ENCODE measurements around the gene S100A1. TPM values are rescaled to one million over a fixed set of nuclear protein-coding genes. Genes with fewer than 3 reads are reported as not detected.
"Not testable (repeated sequence)": the region's sequence is repeated elsewhere in the genome, so short reads cannot be mapped to it uniquely, and the experiment has no call there.

The S100A1 gene
- total RNA-seq, 1 experiment from 2014 or later = 0.46 TPM

DNA sequence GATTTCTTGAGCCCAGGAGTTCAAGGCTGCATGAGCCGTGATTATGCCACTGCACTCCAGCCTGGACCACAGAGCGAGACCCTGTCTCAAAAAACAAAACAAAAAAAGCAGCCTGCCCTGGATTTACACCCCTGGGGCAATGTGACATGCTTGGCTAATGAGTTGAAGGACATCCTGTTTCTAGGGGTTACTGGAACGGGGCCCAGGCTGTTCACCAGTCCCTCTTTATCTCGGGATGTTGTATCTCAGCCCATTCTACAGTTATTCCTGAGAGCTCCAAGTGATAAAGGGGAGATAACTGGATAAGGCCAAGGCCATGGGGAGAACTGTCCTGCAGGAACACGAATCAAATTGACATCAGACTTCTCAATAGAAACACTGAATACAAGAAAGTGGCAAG, 40.9 kb upstream of the S100A1 start:
- H2AFZ ChIP-seq = no peak overlapping the region
- BruUV-seq (replicated peaks) = no TSS peak

DNA sequence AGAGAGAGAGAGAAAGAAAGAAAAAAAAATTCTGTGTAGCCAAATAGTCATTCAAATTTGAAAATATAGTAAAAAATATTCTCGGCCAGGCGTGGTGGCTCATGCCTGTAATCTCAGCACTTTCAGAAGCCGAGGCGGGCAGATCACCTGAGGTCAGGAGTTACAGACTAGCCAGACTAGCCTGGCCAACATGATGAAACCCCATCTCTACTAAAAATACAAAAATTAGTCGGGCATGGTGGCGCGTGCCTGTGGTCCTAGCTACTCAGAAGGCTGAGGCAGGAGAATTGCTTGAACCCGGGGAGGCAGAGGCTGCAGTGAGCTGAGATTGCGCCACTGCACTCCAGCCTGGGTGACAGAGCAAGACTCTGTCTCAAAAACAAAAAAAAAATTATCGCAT, 40.2 kb upstream of the S100A1 start:
- DNase-seq; H3K9me2 ChIP-seq (ENCODE audit: insufficient read depth); H3K4me3 ChIP-seq; H3K27ac ChIP-seq; H3K4me2 ChIP-seq; H3K79me2 ChIP-seq (ENCODE audit: low read depth); CTCF ChIA-PET; H2AFZ ChIP-seq; H3K27me3 ChIP-seq (ENCODE audit: insufficient read depth, low read depth); BruUV-seq (replicated peaks); intact Hi-C loops (cut with micrococcal nuclease; ENCODE audit: unreplicated experiment); H3K9me3 ChIP-seq (ENCODE audit: insufficient read depth, low read depth); H3F3A ChIP-seq (ENCODE audit: insufficient read depth, low read depth); H4K20me1 ChIP-seq (ENCODE audit: insufficient read depth); H3K36me3 ChIP-seq (ENCODE audit: low read depth): not testable (repeated sequence)
- POLR2A ChIA-PET (ENCODE audit: unreplicated experiment) = interaction anchor here (0.6 to 0.7 kb wide), 3 partner anchors 36 to 146 kb away, joined by 3 to 12 read pairs (median 3); no protein-coding TSS in a partner anchor
- H3K4me1 ChIP-seq (replicated peaks; ENCODE audit: insufficient read depth) = peaks cover 17% of the 10 kb centered on the region

More for the DNA sequence above, 40.9 kb upstream of the S100A1 start:
- Histone ChIP-seq H3K9me3 (ENCODE audit: insufficient read depth, low read depth) (no peaks in the 10 kb centered on the region), H3K36me3 (ENCODE audit: low read depth) (no peaks in the 10 kb centered on the region), H3K27me3 (ENCODE audit: insufficient read depth, low read depth) (no peaks in the 10 kb centered on the region), H3K9me2 (ENCODE audit: insufficient read depth) (no peaks in the 10 kb centered on the region), H4K20me1 (ENCODE audit: insufficient read depth) (no peaks in the 10 kb centered on the region), H3K79me2 (ENCODE audit: low read depth) (no peaks in the 10 kb centered on the region), H3K4me3 (no peak overlapping the region), H3K4me1 (replicated peaks; ENCODE audit: insufficient read depth) (peaks cover 17% of the 10 kb centered on the region), H3K27ac (no peak overlapping the region), H3K4me2 (no peak overlapping the region), H3F3A (ENCODE audit: insufficient read depth, low read depth) (no peaks in the 10 kb centered on the region; the same call in 1 of the 2 replicates)
- intact Hi-C loops (cut with micrococcal nuclease; ENCODE audit: unreplicated experiment) = no loop called here
- TF ChIP-seq, protein P1, sequence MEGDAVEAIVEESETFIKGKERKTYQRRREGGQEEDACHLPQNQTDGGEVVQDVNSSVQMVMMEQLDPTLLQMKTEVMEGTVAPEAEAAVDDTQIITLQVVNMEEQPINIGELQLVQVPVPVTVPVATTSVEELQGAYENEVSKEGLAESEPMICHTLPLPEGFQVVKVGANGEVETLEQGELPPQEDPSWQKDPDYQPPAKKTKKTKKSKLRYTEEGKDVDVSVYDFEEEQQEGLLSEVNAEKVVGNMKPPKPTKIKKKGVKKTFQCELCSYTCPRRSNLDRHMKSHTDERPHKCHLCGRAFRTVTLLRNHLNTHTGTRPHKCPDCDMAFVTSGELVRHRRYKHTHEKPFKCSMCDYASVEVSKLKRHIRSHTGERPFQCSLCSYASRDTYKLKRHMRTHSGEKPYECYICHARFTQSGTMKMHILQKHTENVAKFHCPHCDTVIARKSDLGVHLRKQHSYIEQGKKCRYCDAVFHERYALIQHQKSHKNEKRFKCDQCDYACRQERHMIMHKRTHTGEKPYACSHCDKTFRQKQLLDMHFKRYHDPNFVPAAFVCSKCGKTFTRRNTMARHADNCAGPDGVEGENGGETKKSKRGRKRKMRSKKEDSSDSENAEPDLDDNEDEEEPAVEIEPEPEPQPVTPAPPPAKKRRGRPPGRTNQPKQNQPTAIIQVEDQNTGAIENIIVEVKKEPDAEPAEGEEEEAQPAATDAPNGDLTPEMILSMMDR (conservative IDR thresholded peaks at IDR 0.05) = no peak
- TF ChIP-seq EZH2 (IDR thresholded peaks at IDR 0.05; ENCODE audit: low read depth) = no peak
- no peak for DNase-seq
- ChIA-PET CTCF (no interaction called here), POLR2A (ENCODE audit: unreplicated experiment) (interaction anchor here (0.7 kb wide), 1 partner anchor 146 kb away, joined by 3 read pairs; no protein-coding TSS in a partner anchor)

DNA sequence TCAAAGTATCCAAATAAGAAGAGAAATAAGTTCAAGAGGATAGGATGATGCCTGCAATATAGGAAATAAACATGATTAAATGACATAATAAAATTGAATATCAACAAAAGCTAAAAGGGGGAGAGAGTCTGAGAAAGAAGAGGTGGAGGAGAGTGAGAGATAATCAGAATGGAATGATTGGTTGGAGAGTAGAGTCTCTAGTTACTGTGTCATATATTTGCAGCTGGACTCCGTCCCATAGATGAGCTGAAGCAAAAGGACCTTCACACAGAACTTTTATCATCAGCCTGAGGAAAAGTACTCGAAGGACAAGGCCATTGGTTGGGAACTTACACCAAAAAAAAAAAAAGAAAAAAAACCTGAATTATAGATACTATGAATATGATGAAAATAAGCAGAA, 39.8 kb upstream of the S100A1 start:
- no peak overlapping the region for H3K27ac ChIP-seq
- H3F3A ChIP-seq (ENCODE audit: insufficient read depth, low read depth) = peaks cover 8% of the 10 kb centered on the region; the same call in 1 of the 2 replicates
- no peak overlapping the region for H3K4me3 ChIP-seq
- H2AFZ ChIP-seq = no peak overlapping the region
- ChIA-PET CTCF (no interaction called here), POLR2A (ENCODE audit: unreplicated experiment) (interaction anchor here (0.6 to 0.7 kb wide), 2 partner anchors 35 to 56 kb away, joined by 3 to 12 read pairs; no protein-coding TSS in a partner anchor)
- no peaks in the 10 kb centered on the region for H3K9me3 ChIP-seq (ENCODE audit: insufficient read depth, low read depth)
- BruUV-seq (replicated peaks) = no TSS peak
- peaks cover 17% of the 10 kb centered on the region for H3K4me1 ChIP-seq (replicated peaks; ENCODE audit: insufficient read depth)
- no peaks in the 10 kb centered on the region for H3K36me3 ChIP-seq (ENCODE audit: low read depth)
- H3K79me2 ChIP-seq (ENCODE audit: low read depth) = no peaks in the 10 kb centered on the region
- H3K9me2 ChIP-seq (ENCODE audit: insufficient read depth) = no peaks in the 10 kb centered on the region
- H3K4me2 ChIP-seq = no peak overlapping the region
- intact Hi-C loops (cut with micrococcal nuclease; ENCODE audit: unreplicated experiment) = no loop called here
- no peaks in the 10 kb centered on the region for H3K27me3 ChIP-seq (ENCODE audit: insufficient read depth, low read depth)
- H4K20me1 ChIP-seq (ENCODE audit: insufficient read depth) = no peaks in the 10 kb centered on the region
- DNase-seq = no peak
- TF ChIP-seq, protein P1 (conservative IDR thresholded peaks at IDR 0.05) = no peak
- TF ChIP-seq EZH2 (IDR thresholded peaks at IDR 0.05; ENCODE audit: low read depth) = no peak

DNA sequence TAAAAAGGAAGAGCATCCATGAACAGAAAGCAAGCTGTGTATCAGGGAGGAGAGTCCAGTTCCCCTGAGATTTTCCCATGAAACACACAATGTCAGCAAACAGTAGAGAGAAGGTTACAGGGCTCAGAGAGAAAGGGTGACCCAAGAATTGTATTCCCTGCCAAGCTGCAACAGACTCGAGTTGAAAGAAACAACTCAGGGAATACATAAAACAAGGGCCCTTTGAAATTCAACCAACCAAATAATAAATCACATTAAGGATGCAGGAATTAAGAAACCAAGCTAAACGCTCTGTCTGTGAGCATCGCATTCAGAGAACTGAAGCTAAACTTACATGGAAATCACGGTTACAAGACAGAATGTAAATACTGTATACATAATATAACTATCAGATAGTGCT, 35.5 kb upstream of the S100A1 start:
- intact Hi-C loops (cut with micrococcal nuclease; ENCODE audit: unreplicated experiment) = no loop called here
- ChIA-PET POLR2A (ENCODE audit: unreplicated experiment) (interaction anchor here (0.6 kb wide), 1 partner anchor 23 kb away, joined by 4 read pairs; the partner anchor contains the start of gene S100A14), CTCF (no interaction called here)
- Histone ChIP-seq H4K20me1 (ENCODE audit: insufficient read depth) (no peaks in the 10 kb centered on the region), H3K4me2 (no peak overlapping the region), H3K4me1 (replicated peaks; ENCODE audit: insufficient read depth) (peaks cover 18% of the 10 kb centered on the region), H3K27ac (no peak overlapping the region), H2AFZ (no peak overlapping the region), H3K9me2 (ENCODE audit: insufficient read depth) (no peaks in the 10 kb centered on the region), H3K9me3 (ENCODE audit: insufficient read depth, low read depth) (no peaks in the 10 kb centered on the region), H3F3A (ENCODE audit: insufficient read depth, low read depth) (peaks cover 25% of the 10 kb centered on the region; the same call in 1 of the 2 replicates), H3K4me3 (no peak overlapping the region), H3K79me2 (ENCODE audit: low read depth) (no peaks in the 10 kb centered on the region), H3K27me3 (ENCODE audit: insufficient read depth, low read depth) (no peaks in the 10 kb centered on the region), H3K36me3 (ENCODE audit: low read depth) (no peaks in the 10 kb centered on the region)
- TF ChIP-seq EZH2 (IDR thresholded peaks at IDR 0.05; ENCODE audit: low read depth) = no peak
- TF ChIP-seq, protein P1 (conservative IDR thresholded peaks at IDR 0.05) = no peak
- no peak for DNase-seq
- BruUV-seq (replicated peaks) = no TSS peak

Data from PC-9 (cell line).